Pancreas (tissue), 10 donors: ENCODE results near the gene SEC23A. TPM values are rescaled to one million over a fixed set of nuclear protein-coding genes. Genes with fewer than 3 reads are reported as not detected.

ENCODE experiments used
- ATAC-seq, 4 donors: fragments of 200-7000 bp; cut with Tn5 transposase; one replicate each; pipeline versions ENCODE4 v1.8.0 to v1.9.1; 2020; ENCODE audit warnings: mild to moderate bottlenecking in 4 of 4, moderate library complexity in 4 of 4
- DNase-seq, 6 donors: peaks; one replicate each; pipeline ENCODE4 v3.0.0-alpha.2; 2020
- FAIRE-seq: peaks from 2 replicates; lab custom pipeline; 2012; peaks lifted over from hg19 to GRCh38; lab: Jason Lieb, UNC
- H3K27ac ChIP-seq, 4 donors: fragments of 200-600 bp; sonication (generic); 1 replicate in 3 of 4; 2 replicates in 1 of 4; pipeline versions ENCODE4 v1.5.0 to v1.8.0; 2020
- H3K27me3 ChIP-seq, 4 donors: fragments of 200-600 bp; one replicate each; pipeline ENCODE4 v1.8.0; 2021
- H3K36me3 ChIP-seq, 3 donors: fragments of 200-600 bp; sonication (generic) in 1 of 3; one replicate each; pipeline versions ENCODE4 v1.5.0 to v1.8.0; 2020 to 2021
- H3K4me1 ChIP-seq, 3 donors: fragments of 200-600 bp; one replicate each; pipeline ENCODE4 v1.8.0; 2021
- H3K4me3 ChIP-seq, 4 donors: fragments of 200-600 bp; sonication (generic) in 2 of 4; one replicate each; pipeline versions ENCODE4 v1.5.0 to v1.8.0; 2020 to 2021
- H3K9me3 ChIP-seq, 4 donors: fragments of 200-600 bp; one replicate each; pipeline ENCODE4 v1.8.0; 2021
- CTCF ChIP-seq, 4 donors: fragments of 200-600 bp; sonication (generic) in 3 of 4; IDR thresholded peaks; one replicate each; pipeline versions ENCODE4 v1.5.0 to v1.8.0; 2021; ENCODE audit warnings: antibody characterized with exemption in 4 of 4
- WGBS, 2 donors: extraction: QIAGEN DNeasy Blood & Tissue Kit; methylation state at CpG; one replicate each; pipeline ENCODE4 v1.1.7; 2013; 5-methylcytosine and 5-hydroxymethylcytosine counted together
- intact Hi-C, 3 donors: fragments of 100-400 bp; cut with DNase I; formaldehyde crosslinking; loops; one replicate each; pipeline versions ENCODE4 v1.11.1 to v1.14.2; 2022
- polyA plus RNA-seq, 2 donors: library from polyadenylated mRNA; stranded (reverse); fragments of 200-250 nt; gene quantifications; one replicate each; pipeline ENCODE4 v1.2.3, GENCODE V29; 2013
- total RNA-seq, 6 donors: library from RNA; stranded (reverse); fragmentation: NEBNext Ultra II Directional in 4 of 6; extraction: Animal tissue kit (Norgen Biotek cat#: 25700) in 4 of 6; gene quantifications; one replicate each; pipeline versions ENCODE4 v1.2.1 to v1.2.4, GENCODE V29; 2021 to 2023
- donor health status: healthy with polysubstance abuse.
- donor health status: DM: no; HTN: no; CAD: no; lungs with moderate emphysema.
- donor health status: DM: no; HTN: no; CAD: no.
- donor health status: control.
- donor health status: control.
- donor health status: Bipolar disorder and iron deficiency.
- donor health status: DM: yes; HTN: yes; CAD: no.
- donor health status: DM: no; HTN: no; CAD: no.
- donor health status: DM: no; HTN: no; CAD: no.
- donor health status: DM: yes; HTN: yes; CAD: no.

The SEC23A gene
- total and polyA plus RNA-seq, 8 donors, result 7.6 to 19.7 (median 9.9) TPM

GRCh38 chr14:39036760-39037159 lies 66.3 kb downstream of the SEC23A start:
- H3K27ac ChIP-seq, result no peak overlapping the region
- intact Hi-C loops, result no loop called here
- H3K36me3 ChIP-seq, result peaks cover 0 to 25% (median 8%) of the 10 kb centered on the region in 3 donors
- no peak for TF ChIP-seq CTCF (IDR thresholded peaks at IDR 0.05)
- ATAC-seq (no peak), FAIRE-seq (no peak), DNase-seq (no peak)
- no peak overlapping the region for H3K4me3 ChIP-seq
- H3K27me3 ChIP-seq, result no peaks in the 10 kb centered on the region
- H3K9me3 ChIP-seq, result no peaks in the 10 kb centered on the region
- H3K4me1 ChIP-seq, result no peaks in the 10 kb centered on the region
- WGBS, 2 donors, result 94% methylated on average over 5 of the region's 5 CpGs

GRCh38 chr14:39035336-39035735 lies 67.7 kb downstream of the SEC23A start:
- no peak for DNase-seq
- no peak for FAIRE-seq
- Histone ChIP-seq H3K36me3 (peaks cover 0 to 19% (median 7%) of the 10 kb centered on the region in 3 donors), H3K27ac (no peak overlapping the region), H3K27me3 (no peaks in the 10 kb centered on the region), H3K4me3 (no peak overlapping the region), H3K9me3 (no peaks in the 10 kb centered on the region), H3K4me1 (no peaks in the 10 kb centered on the region)
- TF ChIP-seq CTCF (IDR thresholded peaks at IDR 0.05), result no peak
- intact Hi-C loops, result no loop called here
- no peak for ATAC-seq

- Histone ChIP-seq H3K4me3 (no peak overlapping the region), H3K4me1 (no peaks in the 10 kb centered on the region), H3K9me3 (no peaks in the 10 kb centered on the region), H3K27ac (no peak overlapping the region), H3K36me3 (peaks cover 0 to 18% (median 5%) of the 10 kb centered on the region in 3 donors), H3K27me3 (no peaks in the 10 kb centered on the region)
- peak; percentile 53 to 80 (median 71) for ATAC-seq
- peak; percentile 9 for FAIRE-seq
- TF ChIP-seq CTCF (IDR thresholded peaks at IDR 0.05), result peak in 1 of 4 donors; percentile 27
- no peak for DNase-seq
- 30 to 32% methylated on average over 3 of the region's 3 CpGs for WGBS, 2 donors
- intact Hi-C loops, result no loop called here
These were observed 68.3 kb downstream of the SEC23A start for GRCh38 chr14:39034481-39035296.

GRCh38 chr14:39033371-39033770 lies 69.7 kb downstream of the SEC23A start:
- FAIRE-seq (no peak), ATAC-seq (no peak), DNase-seq (no peak)
- TF ChIP-seq CTCF (IDR thresholded peaks at IDR 0.05), result no peak
- Histone ChIP-seq H3K27ac (no peak overlapping the region), H3K4me1 (no peaks in the 10 kb centered on the region), H3K27me3 (no peaks in the 10 kb centered on the region), H3K4me3 (no peak overlapping the region), H3K9me3 (no peaks in the 10 kb centered on the region), H3K36me3 (peaks cover 0 to 12% (median 5%) of the 10 kb centered on the region in 3 donors)
- intact Hi-C loops, result no loop called here
- 76 to 83% methylated on average over 4 of the region's 4 CpGs for WGBS, 2 donors

- TF ChIP-seq CTCF (IDR thresholded peaks at IDR 0.05), result no peak
- 96 to 98% methylated on average over 10 of the region's 10 CpGs for WGBS, 2 donors
- FAIRE-seq (no peak), ATAC-seq (no peak), DNase-seq (no peak)
- Histone ChIP-seq H3K27me3 (no peaks in the 10 kb centered on the region), H3K4me3 (no peak overlapping the region), H3K27ac (no peak overlapping the region), H3K36me3 (peaks cover 0 to 6% (median 0%) of the 10 kb centered on the region in 3 donors), H3K4me1 (peaks cover 0 to 7% (median 6%) of the 10 kb centered on the region in 3 donors), H3K9me3 (no peaks in the 10 kb centered on the region)
- intact Hi-C loops, result no loop called here
These were observed 72.8 kb downstream of the SEC23A start for GRCh38 chr14:39030209-39030608.
